Stimulated activated CD8-positive, alpha-beta memory T cell treated with anti-CD3 and anti-CD28 coated beads, Interleukin-4, amount 100 ng/mL, for 24 hours (primary cell): ENCODE data around the gene TMEM196.
"Not testable (repeated sequence)": the region's sequence is repeated elsewhere in the genome, so short reads cannot be mapped to it uniquely, and the experiment has no call there.

Experiments
- DNase-seq: peaks from one replicate; pipeline ENCODE4 v3.0.0-alpha.2; 2020; ENCODE audit warnings: low read depth

TMEM196 gene

GRCh38 chr7:19707240-19707639 is 66.2 kb downstream of the TMEM196 start:
- no peak for DNase-seq

- DNase-seq, result no peak
These were observed 67.8 kb downstream of the TMEM196 start for GRCh38 chr7:19705663-19706062.

- DNase-seq, result no peak
These were observed 71.9 kb downstream of the TMEM196 start for GRCh38 chr7:19701471-19701870.

- DNase-seq, result no peak
These were observed 72.5 kb downstream of the TMEM196 start for GRCh38 chr7:19700936-19701335.

GRCh38 chr7:19698331-19698730 is 75.1 kb downstream of the TMEM196 start:
- no peak for DNase-seq

GRCh38 chr7:19696926-19697325 is 76.5 kb downstream of the TMEM196 start:
- no peak for DNase-seq

GRCh38 chr7:19692111-19692828 is 81.1 kb downstream of the TMEM196 start:
- no peak for DNase-seq

- no peak for DNase-seq
These were observed 82.7 kb downstream of the TMEM196 start for GRCh38 chr7:19690736-19691135.

GRCh38 chr7:19689130-19689529 is 84.3 kb downstream of the TMEM196 start:
- DNase-seq, result not testable (repeated sequence)

- no peak for DNase-seq
These were observed 91.8 kb downstream of the TMEM196 start for GRCh38 chr7:19681596-19681995.

- no peak for DNase-seq
These were observed 96.2 kb downstream of the TMEM196 start for GRCh38 chr7:19677180-19677579.

- DNase-seq, result no peak
These were observed 97.6 kb downstream of the TMEM196 start for GRCh38 chr7:19675816-19676215.

GRCh38 chr7:19674266-19674960 is 99.0 kb downstream of the TMEM196 start:
- no peak for DNase-seq

- no peak for DNase-seq
These were observed 102.6 kb downstream of the TMEM196 start for GRCh38 chr7:19670806-19671205.
